Measurements from ENCODE around the gene CPEB4. TPM values are rescaled to one million over a fixed set of nuclear protein-coding genes. Genes with fewer than 3 reads are reported as not detected.

Gene CPEB4
- total and polyA plus RNA-seq, 2 donors (not counting 3 experiments of a cell fraction or from before 2014, with no cell fraction given): 11.3 to 16.4 TPM

- dilution Hi-C loops (cut with MboI; ENCODE audit: extremely low pct_ligation_motif_present, low sequenced_read_pairs) (no loop called here), intact Hi-C loops (cut with micrococcal nuclease) (no loop called here)
- H3K79me2 ChIP-seq (ENCODE audit: control insufficient read depth, insufficient read depth, low read length): no peaks in the 10 kb centered on the region
- H3K27ac ChIP-seq (ENCODE audit: insufficient read depth, low read depth, low read length): no peak overlapping the region
- H3K9me3 ChIP-seq (replicated peaks; ENCODE audit: control insufficient read depth, insufficient read depth, low read length): no peaks in the 10 kb centered on the region
- no peaks in the 10 kb centered on the region for H3K9me1 ChIP-seq (replicated peaks; ENCODE audit: control insufficient read depth, extremely low read depth, insufficient read depth, low read length)
- ChIA-PET CTCF (no interaction called here), POLR2A (no interaction called here)
- H4K20me1 ChIP-seq (replicated peaks; ENCODE audit: control insufficient read depth, extremely low read depth, insufficient read depth, low read length): no peaks in the 10 kb centered on the region
- H3K9ac ChIP-seq (replicated peaks; ENCODE audit: extremely low read depth, insufficient read depth, low read length): no peak overlapping the region
- H3K4me2 ChIP-seq (ENCODE audit: insufficient read depth, low read length): no peak overlapping the region
- H3K27me3 ChIP-seq (ENCODE audit: control insufficient read depth in 2 of 2, insufficient read depth in 2 of 2, low read length in 2 of 2): no peaks in the 10 kb centered on the region
- no peaks in the 10 kb centered on the region for H3K36me3 ChIP-seq (ENCODE audit: control insufficient read depth in 2 of 2, extremely low read depth in 1 of 2, insufficient read depth in 2 of 2, low read length in 2 of 2)
- no peak for FAIRE-seq
- peaks cover 11% of the 10 kb centered on the region for H3K4me1 ChIP-seq (ENCODE audit: control insufficient read depth, extremely low read depth, insufficient read depth, low read length)
- H2AFZ ChIP-seq (ENCODE audit: low read depth, low read length): no peak overlapping the region
- no peak for DNase-seq (ENCODE audit: low read depth, low spot score)
- no TSS peak for BruUV-seq (replicated peaks)
- H3K4me3 ChIP-seq (replicated peaks in 1 of 3; ENCODE audit: insufficient read depth in 1 of 3, low read depth in 1 of 3, low read length in 3 of 3): no peak overlapping the region
- TF ChIP-seq GATA2 (IDR thresholded peaks at IDR 0.05; ENCODE audit: insufficient read depth, insufficient read length, low read depth, low read length): no peak
- TF ChIP-seq JUN (IDR thresholded peaks at IDR 0.05; ENCODE audit: borderline replicate concordance, insufficient read depth, insufficient read length, low read depth): no peak
- no peak for TF ChIP-seq CTCF (IDR thresholded peaks at IDR 0.05; ENCODE audit: extremely low read depth in 1 of 2, insufficient read depth in 1 of 2, low read depth in 1 of 2, low read length in 2 of 2)
- TF ChIP-seq EZH2 (IDR thresholded peaks at IDR 0.05; ENCODE audit: borderline replicate concordance, low read depth, low read length, severe bottlenecking): no peak
- no peak for TF ChIP-seq MYC (IDR thresholded peaks at IDR 0.05; ENCODE audit: low read depth, low read length)
- TF ChIP-seq MAX (IDR thresholded peaks at IDR 0.05; ENCODE audit: insufficient read depth, insufficient read length): no peak
- TF ChIP-seq FOS (IDR thresholded peaks at IDR 0.05; ENCODE audit: borderline replicate concordance, insufficient read depth, low read length): no peak
- no peak for TF ChIP-seq POLR2AphosphoS5 (IDR thresholded peaks at IDR 0.05; ENCODE audit: insufficient read depth, low read depth, low read length)
- TF ChIP-seq POLR2A (IDR thresholded peaks at IDR 0.05; ENCODE audit: low read depth, low read length): no peak
Observed at GRCh38 chr5:173881811-173882575, 6.2 kb upstream of the CPEB4 start.

Data from endothelial cell of umbilical vein (primary cell).